GM19240 (cell line): Measurements from ENCODE around the gene TTC31.
"Not testable (repeated sequence)": the region's sequence is repeated elsewhere in the genome, so short reads cannot be mapped to it uniquely, and the experiment has no call there.

ENCODE experiments used
- DNase-seq: peaks from one replicate; pipeline ENCODE4 v3.0.0; 2011; ENCODE audit warnings: low spot score; ENCODE audit not compliant: insufficient read length

Gene TTC31

GRCh38 chr2:74482801-74483674 lies at the start of gene TTC31, which contains the start of gene CCDC142:
Gene TTC31 (plus strand): TSS chr2:74483081. CDS start chr2:74483096, 15 bp downstream.
Gene CCDC142 (minus strand): TSS chr2:74482998. CDS start chr2:74482837, 161 bp downstream.
- DNase-seq = peak; percentile 89

GRCh38 chr2:74436111-74436805 lies 46.6 kb upstream of the TTC31 start:
- no peak for DNase-seq

GRCh38 chr2:74436848-74437695 lies 45.8 kb upstream of the TTC31 start:
- DNase-seq = no peak

GRCh38 chr2:74438248-74438647 lies 44.6 kb upstream of the TTC31 start:
- DNase-seq = no peak

GRCh38 chr2:74439373-74439772 lies 43.5 kb upstream of the TTC31 start:
- no peak for DNase-seq

- no peak for DNase-seq
Observed at GRCh38 chr2:74439803-74440377, 43.0 kb upstream of the TTC31 start.

GRCh38 chr2:74440378-74441169 lies 42.3 kb upstream of the TTC31 start:
- DNase-seq = peak; percentile 97

GRCh38 chr2:74441170-74441689 lies 41.7 kb upstream of the TTC31 start:
- no peak for DNase-seq

- DNase-seq = no peak
Observed at GRCh38 chr2:74441690-74442482, 41.0 kb upstream of the TTC31 start, which contains the start of gene RTKN. Gene RTKN (minus strand): TSS chr2:74441937. CDS start chr2:74441816, 121 bp downstream.

GRCh38 chr2:74442483-74443297 lies 40.2 kb upstream of the TTC31 start:
- not testable (repeated sequence) for DNase-seq

GRCh38 chr2:74444498-74445318 lies 38.2 kb upstream of the TTC31 start:
- DNase-seq = no peak

GRCh38 chr2:74447230-74447999 lies 35.5 kb upstream of the TTC31 start:
- no peak for DNase-seq

- no peak for DNase-seq
Observed at GRCh38 chr2:74448771-74449170, 34.1 kb upstream of the TTC31 start.

- no peak for DNase-seq
Observed at GRCh38 chr2:74450570-74451190, 32.2 kb upstream of the TTC31 start.

GRCh38 chr2:74454654-74455511 lies 28.0 kb upstream of the TTC31 start, which contains the start of gene INO80B:
Gene INO80B (plus strand): TSS chr2:74455087. CDS start chr2:74455117, 30 bp downstream.
- DNase-seq = peak; percentile 65
